Activated naive CD4-positive, alpha-beta T cell treated with Interleukin-2 at 50 U/mL for 16 hours (primary cell): ENCODE measurements around the gene PJA2.

ENCODE experiments used
- DNase-seq: peaks from one replicate; pipeline ENCODE4 v3.0.0-alpha.2; 2020

The PJA2 gene

DNA sequence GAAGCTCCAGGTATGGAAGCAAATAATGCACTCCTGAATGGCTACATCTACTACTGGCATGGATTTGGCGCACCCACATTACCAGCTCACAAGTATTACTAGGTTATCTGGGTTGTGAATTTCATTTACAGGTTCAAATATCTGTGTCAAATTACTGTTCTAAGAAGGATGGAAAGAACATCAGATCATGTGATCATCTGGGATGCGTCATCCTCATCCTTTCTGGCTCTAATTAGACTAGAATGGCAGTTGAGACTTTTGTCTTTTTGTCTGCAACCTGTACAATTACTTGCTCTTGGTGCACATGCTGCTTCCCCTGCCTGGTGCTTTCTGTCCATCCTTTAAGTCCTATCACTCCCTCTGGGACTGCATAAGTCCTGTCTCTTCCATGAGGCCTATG, 64.1 kb downstream of the PJA2 start:
- no peak for DNase-seq

DNA sequence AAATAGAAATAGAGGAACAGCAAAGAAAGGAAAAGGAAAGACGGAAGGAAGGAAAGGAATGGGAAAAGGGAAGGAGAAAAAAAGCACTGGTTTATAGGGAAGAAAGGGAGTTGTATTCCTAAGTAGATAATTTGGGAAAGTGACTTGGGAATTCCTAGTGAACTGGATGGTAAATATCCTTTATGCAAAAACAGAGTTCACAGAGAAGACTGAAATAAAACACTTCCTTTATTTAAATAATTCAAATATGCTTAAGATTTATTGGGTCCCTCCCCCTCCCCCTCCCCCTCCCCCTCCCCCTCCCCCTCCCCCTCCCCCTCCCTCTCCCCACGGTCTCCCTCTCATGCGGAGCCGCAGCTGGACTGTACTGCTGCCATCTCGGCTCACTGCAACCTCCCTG, 69.4 kb downstream of the PJA2 start:
- no peak for DNase-seq

- no peak for DNase-seq
Measured at GRCh38 chr5:109335114-109335513, 74.7 kb downstream of the PJA2 start.

GRCh38 chr5:109334056-109334455, 75.7 kb downstream of the PJA2 start:
- DNase-seq = no peak

- no peak for DNase-seq
Measured at GRCh38 chr5:109329333-109330237, 80.2 kb downstream of the PJA2 start.

DNA sequence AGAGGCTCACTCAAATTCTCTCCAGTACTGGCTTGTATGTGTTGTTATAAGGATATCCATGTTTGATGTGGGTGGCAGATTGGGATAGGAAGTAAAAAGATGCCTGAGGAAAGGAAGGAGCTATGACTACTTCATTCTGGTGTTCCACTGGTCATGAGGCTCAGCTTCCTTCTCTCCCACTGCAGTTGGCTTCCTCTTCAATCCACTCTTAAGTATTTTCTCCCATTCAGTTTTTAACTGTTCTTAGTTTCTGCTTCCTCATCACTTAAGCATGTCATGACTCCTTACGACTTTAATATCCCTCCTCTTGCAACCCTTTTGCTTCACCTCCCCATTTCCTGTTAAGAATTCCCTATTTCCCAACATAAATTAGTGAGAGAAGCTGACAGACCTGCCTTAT, 81.1 kb downstream of the PJA2 start:
- DNase-seq = no peak

DNA sequence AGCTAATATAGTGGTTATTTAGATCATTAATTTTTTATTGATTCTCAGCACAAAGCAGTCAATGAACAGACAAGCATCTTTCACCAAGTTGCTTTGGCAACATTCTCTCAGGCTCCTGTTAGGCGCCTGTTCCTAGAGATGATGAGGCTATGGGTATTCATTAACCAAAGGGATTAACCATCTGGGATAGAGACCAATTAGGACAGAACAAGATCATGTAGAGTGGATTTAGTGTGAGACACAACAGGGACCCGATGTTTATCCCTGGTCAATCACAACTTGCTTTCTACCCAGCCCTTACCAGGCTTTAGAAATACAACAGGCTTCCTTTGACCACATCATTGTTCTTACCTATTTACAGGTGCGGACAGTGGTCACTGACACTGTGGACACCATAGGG, 82.2 kb downstream of the PJA2 start:
- no peak for DNase-seq

DNA sequence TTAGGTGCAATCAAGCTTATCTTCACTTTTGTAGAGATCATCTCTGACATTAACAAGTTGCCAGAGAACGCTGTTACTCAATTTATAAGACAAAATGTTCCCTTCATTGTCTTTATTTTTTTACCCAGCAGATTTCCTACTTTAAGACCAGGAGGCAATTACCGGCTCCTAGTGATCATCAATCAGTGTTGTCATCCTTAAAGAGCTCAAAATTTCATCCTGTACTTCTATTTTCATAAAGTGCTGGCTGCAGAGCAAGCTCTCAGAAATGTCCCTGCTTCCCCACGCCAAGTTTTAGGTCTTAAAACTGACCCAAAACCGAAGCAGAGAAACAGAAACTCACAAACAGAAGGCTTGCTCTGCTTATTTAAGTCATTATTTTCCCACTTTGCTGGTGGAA, 82.9 kb downstream of the PJA2 start:
- DNase-seq = no peak

DNA sequence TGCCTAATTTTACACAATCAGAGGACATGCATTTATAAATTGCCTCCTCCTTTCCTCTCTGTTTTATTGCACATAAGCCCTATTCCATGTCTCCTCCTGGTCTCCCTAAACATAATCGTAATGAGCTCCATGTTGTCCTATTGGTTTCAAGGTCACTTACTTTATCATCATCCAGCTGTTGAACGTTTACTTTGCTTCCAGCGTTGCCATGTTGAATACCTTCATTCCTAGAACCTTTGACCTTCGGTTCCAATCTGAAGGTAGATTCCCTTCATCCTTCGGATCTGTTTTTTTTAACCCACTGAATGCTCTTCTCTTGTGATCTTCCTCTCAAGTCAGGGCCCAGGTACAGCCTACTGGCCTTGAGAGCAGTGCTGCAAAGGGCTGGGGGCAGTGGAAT, 84.3 kb downstream of the PJA2 start:
- DNase-seq = no peak

- no peak for DNase-seq
Measured at GRCh38 chr5:109324931-109325330, 84.8 kb downstream of the PJA2 start.

DNA sequence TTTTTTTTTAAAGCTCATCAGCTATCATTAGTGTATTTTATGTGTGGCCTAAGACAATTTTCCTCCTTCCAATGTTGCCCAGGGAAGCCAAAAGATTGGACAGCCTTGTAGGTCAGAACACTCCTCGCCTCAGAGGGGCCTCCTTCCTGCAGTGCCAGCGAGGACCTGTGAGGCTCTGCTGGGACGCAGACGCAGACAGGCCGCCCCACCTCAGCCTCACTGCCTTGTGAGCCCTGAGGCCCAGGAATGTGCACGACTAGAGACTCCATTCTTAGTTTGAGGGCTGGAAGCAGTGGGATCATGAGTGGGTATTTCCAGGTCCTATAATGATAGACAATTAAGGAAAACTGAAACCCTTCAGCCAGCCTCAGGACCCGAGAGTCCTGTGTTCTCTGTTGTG, 85.4 kb downstream of the PJA2 start:
- DNase-seq = no peak

GRCh38 chr5:109322694-109323093, 87.1 kb downstream of the PJA2 start:
- no peak for DNase-seq

DNA sequence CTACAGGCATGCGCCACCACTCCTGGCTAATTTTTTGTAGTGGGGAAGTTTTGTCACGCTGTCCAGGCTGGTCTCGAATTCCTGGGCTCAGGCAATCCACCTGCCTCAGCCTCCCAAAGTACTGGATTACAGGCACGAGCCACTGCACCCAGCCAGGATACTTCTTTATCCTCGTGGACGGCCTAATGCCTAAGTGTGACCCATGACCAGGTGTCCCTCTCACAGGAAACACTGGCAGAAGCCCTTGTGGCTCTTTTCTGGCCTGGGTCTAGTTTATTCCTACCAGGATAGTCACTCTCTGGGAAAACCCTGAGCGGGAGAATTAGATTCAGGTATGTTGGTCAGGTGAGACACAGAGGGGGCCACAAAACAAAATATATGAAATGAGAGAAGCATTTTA, 90.4 kb downstream of the PJA2 start:
- DNase-seq = no peak

GRCh38 chr5:109318455-109319108, 91.2 kb downstream of the PJA2 start:
- no peak for DNase-seq

DNA sequence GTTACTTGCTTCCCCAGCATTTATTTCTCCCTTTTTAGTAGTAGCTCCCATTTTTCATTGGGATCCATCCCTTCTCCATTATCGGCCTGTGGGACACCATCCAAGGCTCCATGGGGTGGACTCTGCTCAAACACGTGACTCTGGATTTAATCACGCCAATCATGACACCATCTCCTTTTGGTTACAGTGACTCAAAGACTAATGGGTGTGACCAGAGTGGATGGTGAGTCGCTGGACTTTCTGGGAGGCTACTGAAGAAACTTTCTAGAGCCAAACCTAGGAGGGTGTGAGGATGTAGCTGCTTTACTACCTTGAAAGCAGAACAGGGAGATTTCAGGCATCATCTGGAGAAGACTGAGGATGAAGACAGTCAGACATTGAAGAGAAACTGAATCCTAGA, 93.1 kb downstream of the PJA2 start:
- DNase-seq = no peak

DNA sequence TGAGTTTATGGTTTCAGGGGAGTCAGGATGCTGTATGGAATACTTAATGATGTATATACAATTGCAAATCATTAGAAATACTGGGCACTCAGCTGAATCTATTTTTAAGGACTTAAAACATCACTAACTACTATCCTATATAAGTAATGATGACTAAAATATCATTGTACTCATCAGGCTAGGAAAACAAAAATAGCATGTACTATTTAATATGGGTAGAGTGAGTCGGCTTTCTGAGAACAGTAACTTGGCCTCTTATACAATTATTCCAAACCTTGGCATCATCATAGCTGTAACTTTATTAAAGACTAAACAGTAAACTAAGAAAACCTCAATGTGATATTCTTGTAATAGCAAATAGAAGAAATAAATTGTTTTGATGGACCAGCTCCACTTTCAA, 94.5 kb downstream of the PJA2 start:
- DNase-seq = no peak

GRCh38 chr5:109313127-109313526, 96.6 kb downstream of the PJA2 start:
- no peak for DNase-seq

DNA sequence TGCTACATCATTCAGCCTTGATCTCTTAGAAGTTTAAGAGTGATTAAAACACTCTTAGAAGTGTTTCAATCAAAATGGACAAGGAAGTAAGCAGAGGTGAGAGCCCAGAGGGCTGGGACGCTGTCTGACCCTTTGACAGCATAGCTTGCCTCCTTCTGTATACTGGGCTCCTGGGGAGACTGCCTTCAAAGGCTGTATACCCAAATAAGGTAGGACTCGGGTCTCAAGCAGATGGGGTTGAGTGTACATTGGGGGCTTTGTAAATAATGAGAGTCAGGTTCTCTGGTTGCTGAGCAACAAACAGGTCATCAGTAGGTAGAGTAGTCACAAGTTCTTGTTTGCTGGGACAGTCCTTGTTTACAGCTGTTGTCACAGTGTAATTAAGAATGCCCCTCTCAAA, 97.1 kb downstream of the PJA2 start:
- DNase-seq = no peak

GRCh38 chr5:109310315-109310714, 99.5 kb downstream of the PJA2 start:
- DNase-seq = no peak

- DNase-seq = no peak
Measured at GRCh38 chr5:109309326-109310063, 100.3 kb downstream of the PJA2 start.

DNA sequence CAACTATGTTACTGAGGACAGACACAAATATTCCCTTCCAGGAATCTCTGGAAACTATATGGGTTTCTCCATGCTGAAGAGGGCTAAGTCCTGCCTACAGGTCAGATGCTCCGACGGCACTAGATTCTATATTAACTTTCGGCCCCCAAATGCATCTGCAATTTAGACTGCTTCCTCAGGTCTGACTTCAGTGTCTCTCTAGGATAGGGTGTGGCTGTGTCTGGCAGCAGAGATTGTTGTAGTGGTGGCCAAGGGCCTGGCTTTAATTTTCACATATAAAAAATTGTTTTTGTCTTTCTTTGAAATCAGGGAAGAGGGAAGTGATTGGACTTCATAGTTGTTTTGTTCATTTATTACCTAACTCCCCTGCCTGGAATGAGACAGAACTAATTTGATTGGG, 101.8 kb downstream of the PJA2 start:
- DNase-seq = no peak

GRCh38 chr5:109307456-109307855, 102.3 kb downstream of the PJA2 start:
- no peak for DNase-seq

DNA sequence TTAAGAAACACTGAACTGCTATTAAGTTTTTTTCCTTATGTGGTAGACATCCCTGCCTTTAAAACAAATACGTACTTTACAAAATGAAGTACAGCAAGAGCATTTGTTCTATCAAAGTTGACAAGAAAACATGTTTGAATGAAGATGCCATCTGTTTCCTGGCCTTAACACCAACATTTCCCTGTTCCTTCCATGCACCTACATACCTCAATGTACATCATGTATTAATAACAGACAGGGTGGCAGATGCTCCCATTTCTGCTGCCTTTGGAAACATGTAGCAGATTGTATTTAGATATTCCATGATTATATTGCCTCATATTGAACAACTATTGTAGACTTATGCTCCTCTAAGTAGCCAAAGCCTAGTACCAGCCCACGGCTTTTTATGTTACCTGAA, 104.4 kb downstream of the PJA2 start:
- no peak for DNase-seq

- no peak for DNase-seq
Measured at GRCh38 chr5:109304309-109304708, 105.5 kb downstream of the PJA2 start.
